DMS79 (cell line): ENCODE data around the gene CCDC30.

Source experiments
- DNase-seq: peaks from one replicate; lab custom pipeline; 2025; lab: John Stamatoyannopoulos, UW

CCDC30 gene

GRCh38 chr1:42692461-42692860 is 229.4 kb downstream of the CCDC30 start:
- no peak for DNase-seq

GRCh38 chr1:42692911-42693310 is 229.8 kb downstream of the CCDC30 start:
- DNase-seq, result no peak

DNA sequence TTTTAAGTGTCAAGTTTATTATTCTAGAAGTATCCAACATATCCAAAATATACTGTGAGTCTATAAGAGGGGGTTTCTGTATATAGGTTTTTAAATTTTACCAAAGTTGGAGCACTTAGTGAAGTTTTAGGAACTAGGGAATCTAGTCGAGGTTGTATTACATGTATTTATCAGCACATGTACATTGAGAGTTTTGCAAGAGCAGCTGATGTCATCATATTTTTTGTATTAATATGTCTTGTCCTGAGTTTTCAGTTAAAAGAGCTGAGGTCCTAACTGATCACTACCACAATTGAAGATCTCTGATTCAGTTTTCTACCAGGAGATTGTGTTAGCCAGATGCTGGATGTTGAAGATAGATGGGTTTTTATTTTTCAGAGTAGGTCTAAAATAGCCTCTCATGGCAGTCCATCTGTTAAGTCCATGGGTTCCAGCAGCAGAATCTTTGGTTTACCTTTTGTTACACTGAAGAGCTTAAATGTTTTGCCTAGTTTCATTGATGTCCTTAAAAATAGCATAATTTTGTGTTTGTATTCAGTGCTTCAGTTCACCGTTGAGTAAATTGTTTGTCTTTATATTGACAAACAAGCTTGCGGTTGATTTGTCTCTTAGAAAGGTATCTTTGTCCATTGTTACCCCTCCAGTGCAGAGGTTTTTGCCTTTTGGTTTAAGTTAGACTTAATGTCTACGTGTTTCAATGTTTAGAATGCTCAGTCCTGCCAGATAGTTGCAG is 235.2 kb downstream of the CCDC30 start:
- DNase-seq, result no peak

GRCh38 chr1:42700006-42700405 is 236.9 kb downstream of the CCDC30 start:
- DNase-seq, result no peak

- DNase-seq, result no peak
Observed at GRCh38 chr1:42703888-42704464, 240.9 kb downstream of the CCDC30 start.
